Embryonic facial prominence (tissue), 1 donor: ENCODE results near the gene NLRP9.

ENCODE experiments used
- DNase-seq: peaks from one replicate; pipeline ENCODE4 v3.0.0-alpha.2; 2016; ENCODE audit errors: extremely low spot score

Gene NLRP9

GRCh38 chr19:55703790-55704215, 34.4 kb downstream of the NLRP9 start:
- no peak for DNase-seq

GRCh38 chr19:55702131-55702627, 36.0 kb downstream of the NLRP9 start:
- DNase-seq = no peak

- no peak for DNase-seq
Measured at GRCh38 chr19:55700813-55701212, 37.4 kb downstream of the NLRP9 start.

GRCh38 chr19:55699221-55699620, 39.0 kb downstream of the NLRP9 start:
- no peak for DNase-seq

GRCh38 chr19:55698256-55698655, 39.9 kb downstream of the NLRP9 start:
- DNase-seq = no peak

- no peak for DNase-seq
Measured at GRCh38 chr19:55697698-55698097, 40.5 kb downstream of the NLRP9 start.

GRCh38 chr19:55697069-55697440, 41.1 kb downstream of the NLRP9 start:
- DNase-seq = no peak

- DNase-seq = no peak
Measured at GRCh38 chr19:55696301-55697068, 41.7 kb downstream of the NLRP9 start.

GRCh38 chr19:55695511-55696290, 42.5 kb downstream of the NLRP9 start:
- no peak for DNase-seq

- no peak for DNase-seq
Measured at GRCh38 chr19:55694656-55695491, 43.3 kb downstream of the NLRP9 start.

- no peak for DNase-seq
Measured at GRCh38 chr19:55694241-55694655, 44.0 kb downstream of the NLRP9 start.

GRCh38 chr19:55693336-55693974, 44.7 kb downstream of the NLRP9 start:
- DNase-seq = no peak

GRCh38 chr19:55692681-55693081, 45.5 kb downstream of the NLRP9 start:
- no peak for DNase-seq

GRCh38 chr19:55691561-55692481, 46.4 kb downstream of the NLRP9 start:
- DNase-seq = no peak

- no peak for DNase-seq
Measured at GRCh38 chr19:55690769-55691545, 47.2 kb downstream of the NLRP9 start.

- no peak for DNase-seq
Measured at GRCh38 chr19:55690109-55690768, 48.0 kb downstream of the NLRP9 start.

- DNase-seq = no peak
Measured at GRCh38 chr19:55689411-55690108, 48.6 kb downstream of the NLRP9 start.

- no peak for DNase-seq
Measured at GRCh38 chr19:55688422-55689218, 49.6 kb downstream of the NLRP9 start.
